NT2/D1 (cell line): ENCODE data around the gene PGGHG.
"Not testable (repeated sequence)": the region's sequence is repeated elsewhere in the genome, so short reads cannot be mapped to it uniquely, and the experiment has no call there.

ENCODE experiments used
- DNase-seq: peaks from one replicate; pipeline ENCODE4 v3.0.0-alpha.2; 2011; ENCODE audit warnings: low read depth, low spot score
- H3K27me3 ChIP-seq: 2 replicates; pipeline ENCODE4 v1.6.0; 2011; ENCODE audit warnings: mild to moderate bottlenecking; ENCODE audit not compliant: insufficient read length, insufficient read depth
- H3K36me3 ChIP-seq: 2 replicates; pipeline ENCODE4 v1.6.1; 2011; ENCODE audit warnings: mild to moderate bottlenecking, low read length, mixed read lengths; ENCODE audit not compliant: insufficient read depth, insufficient read length
- H3K4me1 ChIP-seq: 2 replicates; pipeline ENCODE4 v1.5.1; 2011; ENCODE audit not compliant: insufficient read depth, insufficient read length
- H3K4me3 ChIP-seq: 2 replicates; pipeline ENCODE4 v1.5.1; 2011; ENCODE audit warnings: low read depth; ENCODE audit not compliant: insufficient read length
- H3K9ac ChIP-seq: 2 replicates; pipeline ENCODE4 v1.6.0; 2011; ENCODE audit warnings: low read depth; ENCODE audit not compliant: insufficient read length
- H3K9me3 ChIP-seq: 2 replicates; pipeline ENCODE4 v1.5.1; 2011; ENCODE audit warnings: mild to moderate bottlenecking, low read length; ENCODE audit not compliant: insufficient read depth
- SUZ12 ChIP-seq: IDR thresholded peaks from 2 replicates; pipeline ENCODE4 v1.6.1; 2011; ENCODE audit not compliant: insufficient read length, insufficient read depth; ENCODE audit errors: extremely low read depth
- YY1 ChIP-seq: IDR thresholded peaks from 2 replicates; pipeline ENCODE4 v1.6.1; 2011; ENCODE audit not compliant: insufficient read length, insufficient read depth
- ZNF274 ChIP-seq: IDR thresholded peaks from 2 replicates; pipeline ENCODE4 v1.6.1; 2011; ENCODE audit warnings: mild to moderate bottlenecking, low read depth, low read length

The PGGHG gene

GRCh38 chr11:257766-258493 lies 31.0 kb upstream of the PGGHG start:
- Histone ChIP-seq H3K36me3 (peaks cover 11% of the 10 kb centered on the region), H3K9ac (no peak overlapping the region), H3K27me3 (no peaks in the 10 kb centered on the region), H3K9me3 (no peaks in the 10 kb centered on the region), H3K4me3 (no peak overlapping the region), H3K4me1 (no peaks in the 10 kb centered on the region)
- no peak for DNase-seq
- TF ChIP-seq SUZ12 = no peak
- TF ChIP-seq YY1 = no peak
- TF ChIP-seq ZNF274 = no peak

GRCh38 chr11:259413-259812 lies 29.5 kb upstream of the PGGHG start:
- no peaks in the 10 kb centered on the region for H3K9me3 ChIP-seq

GRCh38 chr11:261624-262023 lies 27.3 kb upstream of the PGGHG start:
- Histone ChIP-seq H3K27me3 (no peaks in the 10 kb centered on the region), H3K4me3 (no peak overlapping the region), H3K9me3 (peaks cover 11% of the 10 kb centered on the region), H3K9ac (no peak overlapping the region), H3K4me1 (no peaks in the 10 kb centered on the region), H3K36me3 (no peaks in the 10 kb centered on the region)
- TF ChIP-seq SUZ12 = no peak
- no peak for DNase-seq

More at GRCh38 chr11:259413-259812, 29.5 kb upstream of the PGGHG start:
- no peaks in the 10 kb centered on the region for H3K4me1 ChIP-seq
- H3K4me3 ChIP-seq = no peak overlapping the region
- no peak overlapping the region for H3K9ac ChIP-seq
- H3K36me3 ChIP-seq = no peaks in the 10 kb centered on the region
- DNase-seq = no peak
- no peaks in the 10 kb centered on the region for H3K27me3 ChIP-seq
- TF ChIP-seq ZNF274 (no peak), YY1 (no peak), SUZ12 (no peak)

GRCh38 chr11:266676-267439 lies 22.1 kb upstream of the PGGHG start:
- peaks cover 16% of the 10 kb centered on the region for H3K9me3 ChIP-seq
- no peak overlapping the region for H3K9ac ChIP-seq
- TF ChIP-seq ZNF274 = no peak
- no peak for TF ChIP-seq YY1
- H3K4me1 ChIP-seq = peaks cover 11% of the 10 kb centered on the region
- H3K4me3 ChIP-seq = no peak overlapping the region
- no peaks in the 10 kb centered on the region for H3K36me3 ChIP-seq
- H3K27me3 ChIP-seq = no peaks in the 10 kb centered on the region
- DNase-seq = no peak

GRCh38 chr11:267491-267994 lies 21.4 kb upstream of the PGGHG start:
- Histone ChIP-seq H3K9me3 (peaks cover 16% of the 10 kb centered on the region), H3K9ac (peak overlapping the region; percentile 44), H3K4me1 (peaks cover 11% of the 10 kb centered on the region), H3K4me3 (no peak overlapping the region), H3K27me3 (no peaks in the 10 kb centered on the region), H3K36me3 (no peaks in the 10 kb centered on the region)
- no peak for DNase-seq
- TF ChIP-seq ZNF274 = no peak
- no peak for TF ChIP-seq YY1
- TF ChIP-seq SUZ12 = no peak

- not testable (repeated sequence) for H3K4me3 ChIP-seq, H3K27me3 ChIP-seq, H3K36me3 ChIP-seq, H3K9ac ChIP-seq, DNase-seq
- Histone ChIP-seq H3K9me3 (peaks cover 16% of the 10 kb centered on the region), H3K4me1 (peaks cover 11% of the 10 kb centered on the region)
Measured at GRCh38 chr11:268716-269145, 20.2 kb upstream of the PGGHG start.

- H3K36me3 ChIP-seq = no peaks in the 10 kb centered on the region
- peaks cover 16% of the 10 kb centered on the region for H3K9me3 ChIP-seq
- H3K9ac ChIP-seq = no peak overlapping the region
- no peak for DNase-seq
- peaks cover 11% of the 10 kb centered on the region for H3K4me1 ChIP-seq
- TF ChIP-seq YY1 = no peak
- TF ChIP-seq ZNF274 = no peak
- TF ChIP-seq SUZ12 = no peak
- H3K4me3 ChIP-seq = no peak overlapping the region
- H3K27me3 ChIP-seq = no peaks in the 10 kb centered on the region
Measured at GRCh38 chr11:269146-269890, 19.6 kb upstream of the PGGHG start.
